ENCODE measurements around the gene EEF1AKMT4. TPM values are rescaled to one million over a fixed set of nuclear protein-coding genes. Genes with fewer than 3 reads are reported as not detected.

EEF1AKMT4 gene
- total and polyA plus RNA-seq, 4 donors, result 2.1 to 13.9 (median 10.8) TPM

GRCh38 chr3:184305577-184305976, 56.1 kb downstream of the EEF1AKMT4 start:
- Histone ChIP-seq H3K36me3 (ENCODE audit: control insufficient read depth in 4 of 4, insufficient read depth in 3 of 4, low read depth in 1 of 4, low read length in 3 of 4) (peaks cover 14 to 77% (median 69%) of the 10 kb centered on the region in 4 donors), H3K4me3 (ENCODE audit: low read depth in 1 of 3, low read length in 3 of 3) (no peak overlapping the region), H3K27ac (ENCODE audit: low read depth in 1 of 2, low read length in 2 of 2) (no peak overlapping the region), H3K9ac (ENCODE audit: low read depth in 1 of 2, low read length in 2 of 2) (no peak overlapping the region), H3K27me3 (ENCODE audit: control insufficient read depth in 4 of 4, insufficient read depth in 4 of 4, low read length in 3 of 4) (no peaks in the 10 kb centered on the region), H3K9me3 (ENCODE audit: control insufficient read depth in 4 of 4, low read length in 3 of 4) (no peaks in the 10 kb centered on the region), H3K4me1 (ENCODE audit: control insufficient read depth in 4 of 4, insufficient read depth in 4 of 4, low read length in 3 of 4) (peaks cover 0 to 3% (median under 1%) of the 10 kb centered on the region in 4 donors)
- 68% methylated on average over 1 of the region's 1 CpG for WGBS
- DNase-seq (ENCODE audit: low spot score), result no peak
- TF ChIP-seq RAD21 (IDR thresholded peaks at IDR 0.05) (peak; percentile 59 to 72), FOXA2 (IDR thresholded peaks at IDR 0.05) (no peak), CTCF (IDR thresholded peaks at IDR 0.05; ENCODE audit: low read depth, low read length, missing input control) (peak; percentile 15)

DNA sequence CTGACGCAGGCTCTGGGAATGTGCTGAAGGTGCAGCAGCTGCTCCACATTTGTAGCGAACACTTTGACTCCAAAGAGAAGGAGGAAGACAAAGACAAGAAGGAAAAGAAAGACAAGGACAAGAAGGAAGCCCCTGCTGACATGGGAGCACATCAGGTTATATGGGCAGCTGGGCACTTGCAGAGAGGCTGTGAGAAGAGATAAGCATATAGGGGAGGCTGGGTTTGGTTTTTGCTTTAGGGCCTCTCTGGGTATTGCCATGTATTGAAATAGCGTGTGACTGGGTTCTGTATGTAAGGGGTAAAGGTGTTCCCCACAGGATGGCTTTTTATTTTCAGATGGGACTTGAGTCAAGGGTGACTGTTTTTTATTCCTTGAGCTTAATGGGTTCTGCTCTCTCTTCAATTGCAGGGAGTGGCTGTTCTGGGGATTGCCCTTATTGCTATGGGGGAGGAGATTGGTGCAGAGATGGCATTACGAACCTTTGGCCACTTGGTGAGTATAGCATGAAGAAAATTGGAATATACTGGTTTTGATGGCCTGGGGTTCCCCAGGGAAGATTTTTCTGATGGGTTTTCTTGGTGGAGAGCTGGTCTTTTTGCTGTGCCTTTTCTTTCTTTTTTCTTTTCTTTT, 57.0 kb downstream of the EEF1AKMT4 start:
- Histone ChIP-seq H3K27me3 (ENCODE audit: control insufficient read depth in 4 of 4, insufficient read depth in 4 of 4, low read length in 3 of 4) (no peaks in the 10 kb centered on the region), H3K27ac (ENCODE audit: low read depth in 1 of 2, low read length in 2 of 2) (no peak overlapping the region), H3K36me3 (ENCODE audit: control insufficient read depth in 4 of 4, insufficient read depth in 3 of 4, low read depth in 1 of 4, low read length in 3 of 4) (peaks cover 14 to 70% (median 65%) of the 10 kb centered on the region in 4 donors), H3K4me1 (ENCODE audit: control insufficient read depth in 4 of 4, insufficient read depth in 4 of 4, low read length in 3 of 4) (peaks cover 0 to 2% (median under 1%) of the 10 kb centered on the region in 4 donors), H3K4me3 (ENCODE audit: low read depth in 1 of 3, low read length in 3 of 3) (no peak overlapping the region), H3K9me3 (ENCODE audit: control insufficient read depth in 4 of 4, low read length in 3 of 4) (no peaks in the 10 kb centered on the region), H3K9ac (ENCODE audit: low read depth in 1 of 2, low read length in 2 of 2) (no peak overlapping the region)
- TF ChIP-seq REST (IDR thresholded peaks at IDR 0.05), result no peak
- no peak for TF ChIP-seq YY1 (IDR thresholded peaks at IDR 0.05)
- no peak for TF ChIP-seq FOXA2 (IDR thresholded peaks at IDR 0.05)
- DNase-seq (ENCODE audit: low spot score), result no peak
- 92% methylated on average over 4 of the region's 4 CpGs for WGBS

GRCh38 chr3:184307915-184308314, 58.4 kb downstream of the EEF1AKMT4 start:
- peaks cover 10 to 57% (median 51%) of the 10 kb centered on the region in 4 donors for H3K36me3 ChIP-seq (ENCODE audit: control insufficient read depth in 4 of 4, insufficient read depth in 3 of 4, low read depth in 1 of 4, low read length in 3 of 4)
- TF ChIP-seq, protein P1, sequence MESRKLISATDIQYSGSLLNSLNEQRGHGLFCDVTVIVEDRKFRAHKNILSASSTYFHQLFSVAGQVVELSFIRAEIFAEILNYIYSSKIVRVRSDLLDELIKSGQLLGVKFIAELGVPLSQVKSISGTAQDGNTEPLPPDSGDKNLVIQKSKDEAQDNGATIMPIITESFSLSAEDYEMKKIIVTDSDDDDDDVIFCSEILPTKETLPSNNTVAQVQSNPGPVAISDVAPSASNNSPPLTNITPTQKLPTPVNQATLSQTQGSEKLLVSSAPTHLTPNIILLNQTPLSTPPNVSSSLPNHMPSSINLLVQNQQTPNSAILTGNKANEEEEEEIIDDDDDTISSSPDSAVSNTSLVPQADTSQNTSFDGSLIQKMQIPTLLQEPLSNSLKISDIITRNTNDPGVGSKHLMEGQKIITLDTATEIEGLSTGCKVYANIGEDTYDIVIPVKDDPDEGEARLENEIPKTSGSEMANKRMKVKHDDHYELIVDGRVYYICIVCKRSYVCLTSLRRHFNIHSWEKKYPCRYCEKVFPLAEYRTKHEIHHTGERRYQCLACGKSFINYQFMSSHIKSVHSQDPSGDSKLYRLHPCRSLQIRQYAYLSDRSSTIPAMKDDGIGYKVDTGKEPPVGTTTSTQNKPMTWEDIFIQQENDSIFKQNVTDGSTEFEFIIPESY (IDR thresholded peaks at IDR 0.05), result no peak
- TF ChIP-seq CTCF (IDR thresholded peaks at IDR 0.05; ENCODE audit: low read depth, low read length, missing input control) (no peak), NR2F2 (IDR thresholded peaks at IDR 0.05) (no peak), GABPA (IDR thresholded peaks at IDR 0.05 in 1 of 2, conservative IDR thresholded peaks at IDR 0.05 in 1 of 2) (no peak), EGR1 (IDR thresholded peaks at IDR 0.05; ENCODE audit: low read depth in 2 of 2) (no peak), RAD21 (IDR thresholded peaks at IDR 0.05) (no peak), TAF1 (conservative IDR thresholded peaks at IDR 0.05) (no peak), RXRA (IDR thresholded peaks at IDR 0.05) (no peak), FOXA1 (IDR thresholded peaks at IDR 0.05) (no peak)
- H3K4me1 ChIP-seq (ENCODE audit: control insufficient read depth in 4 of 4, insufficient read depth in 4 of 4, low read length in 3 of 4), result peaks cover 0 to 7% (median 5%) of the 10 kb centered on the region in 4 donors
- H3K9me3 ChIP-seq (ENCODE audit: control insufficient read depth in 4 of 4, low read length in 3 of 4), result no peaks in the 10 kb centered on the region
- H3K27me3 ChIP-seq (ENCODE audit: control insufficient read depth in 4 of 4, insufficient read depth in 4 of 4, low read length in 3 of 4), result no peaks in the 10 kb centered on the region
- H3K9ac ChIP-seq (ENCODE audit: low read depth in 1 of 2, low read length in 2 of 2), result no peak overlapping the region
- H3K4me3 ChIP-seq (ENCODE audit: low read depth in 1 of 3, low read length in 3 of 3), result no peak overlapping the region
- H3K27ac ChIP-seq (ENCODE audit: low read depth in 1 of 2, low read length in 2 of 2), result no peak overlapping the region
- DNase-seq (ENCODE audit: low spot score), result no peak
- 95% methylated on average over 9 of the region's 9 CpGs for WGBS
